Activated CD4-positive, alpha-beta T cell treated with anti-CD3 and anti-CD28 coated beads for 24 hours (primary cell): ENCODE measurements around the gene ZFYVE26.

Experiments used
- DNase-seq, 2 donors: peaks; one replicate each; pipeline ENCODE4 v3.0.0-alpha.2; 2020; ENCODE audit warnings: low read depth in 2 of 2

The ZFYVE26 gene

DNA sequence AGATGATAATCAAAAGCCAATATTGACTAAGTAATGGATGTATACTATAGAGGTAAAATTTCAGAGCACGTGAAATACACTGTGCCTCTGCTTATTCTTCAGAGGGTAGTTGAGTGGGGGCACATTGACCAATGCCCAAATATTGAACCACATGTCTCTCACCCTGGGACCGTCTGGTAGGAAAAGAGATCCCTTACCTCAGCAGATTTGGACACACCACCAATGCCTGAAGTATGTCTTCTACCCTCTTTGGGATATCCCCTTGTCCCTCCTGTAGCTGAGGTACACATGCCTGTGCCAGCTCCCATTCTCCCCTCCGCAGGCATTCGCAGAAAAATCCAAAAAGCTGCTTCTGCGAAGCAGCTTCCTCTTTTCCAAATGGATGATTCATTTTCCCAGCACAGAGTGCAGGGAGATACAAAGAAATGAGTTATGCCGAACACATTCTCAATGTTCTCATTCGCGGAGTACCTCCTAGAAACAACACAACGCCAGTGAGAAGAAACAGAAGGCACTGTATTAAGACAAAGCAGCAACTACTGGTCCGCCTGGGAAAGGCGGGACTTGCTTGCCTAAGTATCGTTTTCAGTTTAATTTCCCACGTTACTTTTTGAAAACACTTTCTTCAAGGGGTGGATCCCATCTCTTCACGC is 691 bp downstream of the ZFYVE26 start:
- DNase-seq: no peak

DNA sequence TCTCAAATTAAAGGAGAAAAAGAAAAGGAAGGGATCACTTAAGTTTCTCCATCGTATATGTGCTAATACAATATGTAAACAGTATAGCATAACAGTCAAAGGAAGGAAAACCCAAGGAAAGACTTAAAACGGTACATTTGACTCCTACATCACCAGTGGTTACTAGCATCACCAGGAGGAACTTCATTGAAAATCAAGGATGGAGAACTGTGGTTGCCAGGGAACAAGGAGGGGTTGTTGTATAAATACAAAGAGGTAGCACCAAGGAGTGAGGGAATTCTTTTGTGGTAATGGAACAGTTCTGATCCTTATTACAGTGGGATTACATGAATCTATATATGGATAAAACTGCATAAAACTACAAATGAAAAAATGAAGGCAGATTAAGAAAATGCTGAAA is 1.6 kb downstream of the ZFYVE26 start:
- DNase-seq: no peak

DNA sequence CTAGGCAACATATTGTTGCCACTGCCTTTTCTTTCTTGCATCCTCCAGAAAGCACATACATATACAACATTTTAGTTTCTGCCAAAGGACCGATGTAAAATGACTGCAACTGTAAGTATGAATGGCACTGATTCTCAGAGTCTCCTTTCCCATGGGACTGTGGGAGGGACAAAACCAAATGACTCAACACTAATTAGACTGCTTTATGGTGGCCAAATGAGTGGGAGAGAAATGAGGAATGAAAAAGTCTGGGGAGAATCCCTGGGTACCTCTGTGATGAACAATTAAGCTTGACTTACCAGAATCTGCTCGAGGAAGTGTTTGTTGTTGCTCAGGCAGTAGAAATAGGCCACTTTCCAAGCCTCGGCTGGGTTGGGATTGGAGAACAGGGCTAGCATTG is 10.1 kb downstream of the ZFYVE26 start:
- no peak for DNase-seq

DNA sequence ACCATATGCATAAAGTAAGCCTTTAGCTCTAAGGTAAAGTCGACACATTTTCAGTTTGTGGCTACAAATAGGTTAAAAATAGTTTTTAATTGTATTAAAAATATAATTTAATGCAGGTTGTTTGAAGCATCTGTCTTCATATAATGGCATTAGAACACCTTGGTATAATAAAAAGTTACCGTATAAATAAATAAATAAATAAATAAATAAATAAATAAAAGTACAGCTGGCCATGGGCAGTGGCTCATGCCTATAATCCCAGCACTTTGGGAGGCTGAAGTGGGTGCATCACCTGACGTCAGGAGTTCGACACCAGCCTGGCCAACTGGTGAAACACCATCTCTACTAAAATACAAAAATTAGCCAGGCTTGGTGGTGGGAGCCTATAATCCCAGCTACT is 15.6 kb downstream of the ZFYVE26 start:
- no peak for DNase-seq

DNA sequence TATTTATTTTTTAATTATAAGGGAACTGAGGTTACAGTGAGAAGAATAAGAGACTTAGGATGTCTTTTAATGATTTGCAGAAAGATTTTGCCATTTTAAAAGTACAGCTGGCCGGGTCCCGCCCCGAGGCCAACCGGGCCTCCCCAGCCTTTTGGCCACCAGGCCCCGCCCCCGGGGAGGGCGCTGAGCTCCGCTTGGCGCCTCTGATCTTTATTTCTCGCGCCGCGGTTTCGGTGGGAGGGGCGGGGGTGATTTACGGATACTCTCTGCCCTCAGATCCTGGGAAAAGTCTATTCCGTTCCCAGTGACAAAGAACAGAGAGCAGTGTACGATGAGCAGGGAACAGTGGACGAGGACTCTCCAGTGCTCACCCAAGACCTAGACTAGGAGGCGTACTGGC is 17.7 kb downstream of the ZFYVE26 start:
- no peak for DNase-seq

DNA sequence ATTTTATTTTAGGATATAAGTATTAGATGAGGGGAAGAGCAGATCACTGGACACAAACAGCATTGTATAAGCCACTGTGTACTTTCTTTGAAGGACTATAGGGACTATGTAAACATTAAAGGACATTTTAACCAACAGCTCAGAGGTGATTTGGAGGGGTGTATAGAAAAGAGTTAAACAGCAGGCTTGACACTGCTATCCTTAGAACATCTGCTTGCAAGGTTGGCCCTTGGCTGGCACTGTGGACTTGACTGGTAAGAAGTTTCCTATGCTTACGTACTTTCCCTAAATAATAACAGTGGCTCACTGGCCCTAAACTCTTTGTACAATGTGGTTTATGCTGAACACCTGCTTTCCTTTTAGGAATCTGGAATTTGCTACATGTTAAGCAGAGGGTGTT is 28.7 kb downstream of the ZFYVE26 start:
- DNase-seq: no peak

DNA sequence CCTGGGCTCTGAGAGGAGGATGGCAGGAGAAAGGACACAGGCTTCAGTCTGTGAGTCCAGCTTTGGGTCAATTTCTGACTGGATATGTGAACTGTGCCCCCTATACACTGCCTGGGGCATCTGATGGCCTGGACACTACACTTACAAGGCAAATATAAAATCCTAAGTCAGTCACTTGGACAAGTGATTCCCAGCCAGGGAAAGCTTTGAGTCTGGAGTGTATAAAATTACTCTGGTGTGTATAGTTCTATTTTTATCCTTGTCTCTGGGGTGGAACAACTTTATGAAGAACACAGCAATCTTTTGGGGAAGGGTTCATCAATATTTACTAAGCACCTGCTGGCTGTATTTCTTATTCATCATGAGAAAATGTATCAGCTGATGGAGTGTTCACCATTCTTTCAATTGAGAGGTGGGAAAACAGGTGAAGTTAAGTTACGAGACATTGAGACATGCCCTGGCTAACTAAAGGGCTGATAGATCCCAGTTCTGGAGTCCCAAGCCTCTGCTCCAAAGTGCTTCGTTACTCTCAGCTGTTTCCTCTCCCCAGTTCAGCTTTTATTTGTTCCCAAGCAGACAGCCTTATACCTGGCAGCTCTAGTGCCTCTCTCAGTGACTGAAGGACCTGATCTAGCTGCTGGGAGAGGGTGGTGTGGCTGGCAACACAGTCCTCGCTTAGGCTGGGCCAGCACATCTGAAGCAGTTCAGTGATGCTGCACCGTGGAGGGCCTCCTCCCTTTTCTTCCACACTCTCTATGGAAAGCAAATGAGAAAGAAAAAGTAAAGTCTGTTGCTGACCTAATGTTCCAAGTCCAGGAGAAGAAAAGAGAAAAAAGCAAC is 30.9 kb downstream of the ZFYVE26 start:
- no peak for DNase-seq

DNA sequence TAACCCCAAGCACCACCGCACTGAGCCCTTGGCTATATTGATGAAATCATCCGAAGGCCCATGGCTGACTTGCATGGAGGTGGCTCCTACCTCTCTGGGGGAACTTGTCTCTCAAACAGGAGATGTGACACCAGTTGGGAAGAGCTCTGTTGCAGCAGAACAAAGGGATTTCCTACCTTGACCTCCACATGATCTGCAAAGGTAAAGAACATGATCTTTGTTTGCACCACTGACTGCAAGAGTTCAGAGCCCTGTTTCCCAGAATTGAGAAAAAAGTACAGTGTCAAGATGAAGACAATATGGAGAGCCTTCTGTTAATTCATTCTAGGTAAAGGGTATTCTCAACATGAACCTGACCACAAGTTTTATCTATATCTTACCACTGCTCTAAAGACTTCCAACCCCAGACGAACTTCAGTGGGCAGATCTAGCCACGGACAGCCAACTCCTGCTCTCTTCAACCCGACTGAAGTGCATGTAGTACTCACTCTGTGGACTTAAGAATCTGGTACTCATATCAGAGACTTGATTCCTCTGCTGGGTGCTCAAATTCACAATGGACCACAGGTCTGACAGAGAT is 32.1 kb downstream of the ZFYVE26 start:
- DNase-seq: no peak

DNA sequence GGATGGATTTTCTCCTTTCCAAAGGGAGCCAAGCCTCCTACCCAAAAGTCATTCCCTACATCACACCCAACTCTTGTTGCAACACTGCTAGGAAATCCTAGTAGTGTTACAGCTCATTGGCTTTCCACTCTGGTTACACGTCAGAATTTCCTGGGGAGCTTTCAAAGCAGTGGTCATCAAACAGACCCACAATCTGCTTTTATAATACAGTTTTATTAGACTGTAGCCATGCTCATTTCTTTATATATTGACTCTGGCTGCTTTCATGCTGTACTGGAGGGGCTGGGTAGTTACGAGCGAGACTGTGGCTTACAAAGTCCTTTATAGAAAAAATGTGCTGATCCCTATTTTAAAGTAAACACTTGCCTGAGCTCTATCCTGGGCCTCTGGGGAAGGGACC is 34.3 kb downstream of the ZFYVE26 start:
- no peak for DNase-seq

DNA sequence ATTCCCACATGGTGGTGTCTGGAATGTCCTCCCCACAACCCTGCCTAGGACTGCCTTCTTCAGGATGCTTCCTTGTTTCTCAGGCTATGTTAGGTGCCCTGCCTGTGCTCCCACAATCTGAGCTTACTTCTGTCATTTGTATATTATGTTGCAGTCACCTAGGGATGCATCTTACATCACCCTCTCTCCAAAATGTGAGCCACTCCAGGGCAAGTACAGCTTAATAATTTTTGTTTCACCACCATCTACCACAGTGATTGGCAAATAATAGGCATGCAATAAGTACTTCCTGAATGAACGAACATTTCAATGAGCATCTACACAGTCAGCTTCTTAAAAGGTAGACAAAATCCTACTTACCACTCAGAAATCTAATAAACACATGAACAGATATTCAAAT is 37.6 kb downstream of the ZFYVE26 start:
- no peak for DNase-seq

DNA sequence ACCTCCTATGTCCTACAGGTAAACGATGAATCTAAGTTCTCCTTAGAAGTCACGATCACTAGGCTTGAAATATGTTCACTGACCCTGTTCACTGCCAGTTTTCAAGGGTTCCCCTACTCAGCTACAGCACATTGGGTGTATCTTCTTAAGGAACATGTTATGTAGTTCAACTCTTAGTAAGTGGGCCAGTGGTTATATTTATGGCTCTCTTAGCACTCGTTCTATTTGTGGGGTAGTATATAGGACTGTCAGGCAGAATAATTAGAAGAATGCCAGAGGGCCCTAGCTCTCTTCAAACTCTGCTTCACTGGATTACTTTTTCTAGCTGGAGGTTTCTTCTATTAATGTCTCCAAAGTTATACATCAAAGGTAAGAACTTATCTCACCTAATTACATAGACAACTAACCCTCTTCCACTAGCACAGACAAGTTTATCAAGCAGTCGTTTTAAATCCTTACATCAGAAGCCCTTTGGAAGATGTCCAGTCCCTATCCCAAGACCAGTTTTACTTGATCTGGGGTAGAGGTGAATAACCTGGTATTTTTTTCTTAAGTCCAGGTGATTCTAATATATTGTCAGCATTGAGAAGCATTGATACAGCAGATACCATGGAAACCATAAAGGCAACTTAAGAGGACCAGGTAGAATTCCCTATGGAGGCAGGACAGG is 39.6 kb downstream of the ZFYVE26 start:
- no peak for DNase-seq

DNA sequence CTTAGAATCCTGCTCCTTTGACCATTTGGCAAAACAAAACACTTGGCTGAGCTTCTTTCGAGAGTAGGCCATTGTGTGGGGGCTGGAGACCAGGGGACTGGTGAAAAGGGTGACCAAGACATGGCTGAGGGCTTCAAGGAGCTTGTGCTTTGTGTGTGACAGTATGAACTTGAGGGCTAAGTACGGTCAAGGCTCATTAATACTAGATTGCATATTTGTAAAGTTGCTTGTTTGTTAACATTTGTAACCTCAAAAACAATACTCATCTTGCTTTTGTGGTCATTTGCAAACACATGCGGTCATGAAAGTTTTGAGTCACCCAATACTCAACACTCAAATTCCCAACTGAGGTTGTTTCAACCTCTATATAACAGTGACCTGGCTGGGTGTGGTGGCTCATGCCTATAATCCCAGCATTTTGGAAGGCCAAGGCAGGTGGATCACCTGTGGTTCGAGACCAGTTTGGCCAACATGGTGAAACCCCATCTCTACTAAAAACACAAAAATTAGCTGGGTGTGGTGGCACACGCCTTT is 42.5 kb downstream of the ZFYVE26 start:
- no peak for DNase-seq

DNA sequence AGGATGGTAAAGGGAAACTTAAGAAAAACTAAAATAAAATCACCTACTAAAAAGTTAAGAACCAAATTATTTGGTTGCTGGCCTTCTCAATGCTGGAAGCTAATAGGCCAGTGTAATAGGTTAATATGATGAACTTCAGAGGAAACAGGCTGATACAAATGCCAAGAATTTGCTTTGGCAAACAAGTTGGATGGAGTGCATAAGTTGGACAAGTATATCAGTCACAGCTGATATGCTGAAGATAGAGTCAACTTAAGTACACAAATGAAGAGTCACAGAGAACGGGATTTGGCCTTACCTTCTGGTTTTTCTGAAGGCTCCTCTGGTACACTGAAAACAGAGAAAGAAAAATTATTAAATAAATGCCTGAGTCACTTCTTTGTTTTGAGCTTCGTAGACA is 48.2 kb downstream of the ZFYVE26 start:
- DNase-seq: no peak

DNA sequence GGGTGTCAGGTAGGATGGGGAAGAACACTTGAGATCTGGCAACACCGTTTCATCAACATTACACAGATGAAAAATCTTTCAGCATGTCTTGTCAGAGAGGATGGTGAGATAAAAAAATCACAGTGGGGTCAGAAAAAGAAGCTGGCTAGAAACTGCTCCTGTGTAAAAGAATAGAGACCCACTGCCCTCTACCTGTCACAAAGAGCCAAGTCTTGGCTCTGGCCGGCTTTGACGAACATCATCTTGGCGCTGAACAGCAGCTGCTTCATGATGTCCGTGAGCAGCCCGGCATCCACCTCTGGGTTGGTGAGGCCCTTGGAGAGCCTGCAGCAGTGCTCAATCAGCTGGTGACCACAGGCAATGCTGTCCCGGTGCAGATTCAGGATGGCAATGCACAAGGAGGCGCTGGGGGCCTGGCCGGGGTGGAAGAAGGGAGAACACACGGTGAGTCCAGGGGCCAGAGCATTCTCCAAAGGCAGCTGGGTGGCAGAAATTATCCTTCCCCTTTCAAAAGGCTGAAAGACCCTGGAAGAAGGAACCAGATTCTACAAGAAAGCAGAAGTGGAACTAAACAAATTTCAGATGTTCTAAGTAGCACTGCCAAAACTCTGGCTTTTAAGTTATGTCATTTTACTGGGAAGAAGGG is 50.2 kb downstream of the ZFYVE26 start:
- no peak for DNase-seq

DNA sequence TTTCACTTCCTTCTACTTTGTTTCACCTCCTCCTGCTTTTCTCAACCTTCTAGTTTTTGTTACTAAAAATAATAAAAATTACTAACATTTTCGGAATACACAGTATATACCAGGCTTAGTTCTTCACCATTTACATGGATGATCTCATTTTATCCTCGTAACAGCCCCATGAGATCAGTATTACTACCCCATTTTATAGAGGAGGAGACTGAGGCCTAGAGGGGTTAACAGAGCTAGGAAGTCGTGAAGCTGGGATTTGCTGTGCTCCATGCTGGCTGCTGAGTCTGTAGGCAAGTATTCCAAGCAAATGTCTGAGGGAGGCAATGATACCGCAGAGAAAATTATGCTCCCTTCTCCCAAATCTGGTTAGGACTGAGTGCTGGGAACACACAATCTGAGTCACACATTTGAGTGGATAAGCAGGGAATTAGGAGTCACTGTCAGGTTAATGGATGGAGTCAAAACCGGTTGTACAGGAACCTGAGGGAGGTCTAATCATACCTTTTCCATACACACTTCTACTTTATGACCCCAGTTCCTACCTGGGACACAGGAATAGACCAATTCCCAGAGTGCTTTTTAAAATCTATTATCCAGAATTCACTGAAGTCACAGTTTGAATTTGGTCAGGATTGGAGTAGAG is 51.1 kb downstream of the ZFYVE26 start:
- DNase-seq: no peak

DNA sequence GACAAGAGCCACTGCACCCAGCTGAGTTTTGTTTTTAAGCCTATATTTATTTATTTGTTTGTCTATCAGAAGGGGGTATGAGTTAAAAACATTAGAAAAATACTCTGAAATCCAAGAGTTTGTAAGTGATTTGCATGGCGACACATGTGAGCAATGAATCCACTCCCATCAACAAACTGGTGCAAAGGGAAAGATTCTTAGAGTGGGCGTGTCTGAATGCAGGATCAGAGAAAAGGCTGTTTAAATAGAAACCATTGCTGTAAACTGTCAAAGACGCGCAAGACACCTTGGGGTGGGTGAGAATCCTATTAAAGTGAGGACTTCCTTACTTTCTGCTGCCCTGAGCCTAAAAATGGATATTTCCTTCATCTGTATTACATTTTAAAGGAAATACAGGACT is 51.9 kb downstream of the ZFYVE26 start:
- no peak for DNase-seq

DNA sequence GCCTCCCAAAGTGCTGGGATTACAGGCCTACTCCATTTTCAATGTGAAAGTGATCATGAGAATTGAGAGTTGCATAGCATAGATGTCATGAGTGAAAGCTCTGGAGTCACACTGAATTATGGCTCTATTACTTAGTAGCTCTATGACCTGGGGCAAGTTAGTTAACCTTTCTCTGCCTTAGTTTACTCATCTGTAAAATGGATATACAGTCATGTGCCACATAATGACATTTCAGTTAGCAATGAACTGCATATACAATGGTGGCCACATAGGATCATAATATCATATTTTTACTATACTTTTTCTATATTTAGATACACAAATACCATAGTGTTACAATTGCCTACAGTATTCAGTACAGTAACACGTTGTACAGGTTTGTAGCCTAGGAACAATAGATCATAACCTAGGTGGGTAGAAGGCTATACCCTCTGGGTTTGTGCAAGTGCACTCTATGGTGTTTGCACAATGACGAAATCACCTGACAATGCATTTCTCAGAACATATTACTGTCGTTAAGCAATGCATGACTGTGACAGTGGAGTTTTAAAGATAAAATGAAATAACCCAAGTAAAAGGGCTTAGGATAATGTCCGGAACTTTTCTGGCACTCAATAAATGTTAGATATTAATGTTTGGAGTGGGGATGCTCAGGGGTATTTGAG is 53.1 kb downstream of the ZFYVE26 start:
- DNase-seq: no peak

DNA sequence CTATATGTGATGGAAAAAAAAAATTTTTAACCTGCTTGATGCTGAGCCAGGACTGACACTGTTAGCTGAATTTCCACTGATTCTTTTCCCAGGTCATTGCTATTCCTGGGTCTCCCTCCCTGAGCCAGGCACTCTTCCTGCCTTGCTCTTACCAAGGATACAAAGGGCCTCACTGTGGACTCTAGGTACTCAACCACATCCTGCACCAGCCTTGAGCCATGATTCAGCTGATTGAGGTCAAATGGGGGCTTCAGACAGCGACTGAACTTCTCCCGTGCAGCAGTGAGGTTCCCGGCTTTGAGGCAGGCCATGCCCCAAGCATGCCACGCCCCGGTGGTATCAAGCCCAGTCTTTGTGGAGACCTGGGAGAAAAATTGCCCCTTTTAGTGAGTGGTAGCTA is 54.3 kb downstream of the ZFYVE26 start:
- no peak for DNase-seq

DNA sequence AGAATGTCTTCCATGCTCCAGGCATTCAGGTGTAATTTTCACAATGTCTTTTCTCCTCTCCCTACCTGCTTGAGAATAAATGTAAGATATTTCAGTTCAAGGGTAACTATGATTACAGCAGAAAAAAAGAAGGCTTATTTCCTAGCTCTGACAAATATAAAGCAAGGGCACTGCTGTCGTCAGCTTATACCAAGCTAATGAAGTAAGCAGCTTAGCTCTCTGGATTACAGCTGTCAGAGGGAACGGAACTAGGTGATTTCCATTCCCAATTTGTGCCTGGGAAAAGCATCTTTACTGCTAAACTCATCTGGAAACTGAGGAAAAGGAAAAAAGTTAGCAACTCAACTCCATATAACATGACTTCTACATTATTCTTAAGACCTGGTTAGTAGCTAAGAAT is 56.5 kb downstream of the ZFYVE26 start:
- DNase-seq: no peak

DNA sequence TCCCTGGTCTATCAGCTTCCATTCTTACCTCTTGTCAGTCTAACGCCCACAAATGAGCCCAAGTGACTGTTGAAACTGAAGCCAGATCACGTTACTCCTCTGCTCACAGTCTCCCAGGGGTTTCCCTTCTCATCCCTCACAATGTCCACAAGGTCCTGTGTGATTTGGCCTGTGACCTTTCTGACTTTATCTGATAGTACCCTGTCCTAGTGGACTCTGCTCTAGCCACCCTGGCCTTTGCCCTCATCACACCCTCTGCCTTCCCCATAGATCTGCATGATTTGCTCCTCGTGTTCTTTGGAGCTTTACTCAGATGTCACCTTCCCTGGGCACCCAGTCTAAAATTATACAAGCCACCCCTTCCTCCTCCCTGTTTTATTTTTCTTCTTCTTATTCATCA is 59.2 kb downstream of the ZFYVE26 start:
- DNase-seq: no peak

DNA sequence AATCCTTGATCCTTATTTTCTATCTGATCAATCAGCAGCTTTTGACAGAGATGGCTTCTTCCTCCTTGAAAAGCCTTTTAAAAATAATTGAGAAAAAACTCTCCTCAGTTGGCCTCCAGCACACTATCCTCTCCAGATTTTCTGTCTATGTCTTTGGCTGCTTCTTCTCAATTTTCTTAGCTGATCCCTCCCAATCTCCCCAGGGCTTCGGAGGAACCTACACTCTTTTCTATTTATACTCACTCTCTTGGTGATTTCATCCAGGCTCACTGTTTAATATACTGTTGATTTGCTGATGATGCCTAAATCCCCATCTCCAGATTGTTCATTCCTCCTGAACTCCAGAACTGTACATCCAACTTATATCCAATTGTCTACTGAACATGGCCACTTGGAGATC is 59.9 kb downstream of the ZFYVE26 start:
- DNase-seq: no peak
